Stimulated activated CD4-positive, alpha-beta T cell treated with anti-CD3 and anti-CD28 coated beads, Interleukin-4, amount 100 ng/mL, for 4 hours (primary cell): ENCODE results near the gene MAGEB16.

Experiments used
- DNase-seq, 2 experiments: peaks; one replicate each; pipeline ENCODE4 v3.0.0-alpha.2; 2020

Gene MAGEB16

DNA sequence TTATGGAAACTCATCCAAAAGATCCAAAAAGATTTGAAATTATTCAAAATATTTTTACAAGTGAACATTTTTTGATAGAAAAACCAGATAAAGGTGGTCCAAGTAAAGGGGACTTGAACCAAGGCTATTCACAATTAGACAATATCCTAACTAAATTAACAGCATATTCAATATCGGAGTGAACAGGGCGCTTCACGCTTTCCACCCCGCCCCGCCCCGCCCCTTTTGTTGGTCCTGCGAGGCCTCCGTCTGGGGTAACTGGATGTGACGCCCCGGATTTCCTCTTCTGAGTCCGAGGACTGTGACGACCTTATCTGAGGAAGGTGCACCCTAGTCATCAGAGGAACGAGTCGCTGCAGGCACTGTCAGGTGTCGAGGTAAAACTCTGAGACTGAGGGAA, at the start of gene MAGEB16:
Gene MAGEB16, plus strand, starts transcription at position 301 of the 400 bp plus-strand sequence. CDS start 3,855 bp downstream, outside the sequence.
- DNase-seq: no peak

GRCh38 chrX:35773958-35774564, 24.1 kb upstream of the MAGEB16 start:
- no peak for DNase-seq

- no peak for DNase-seq
Measured at GRCh38 chrX:35785075-35785474, 13.1 kb upstream of the MAGEB16 start.

- DNase-seq: no peak
Measured at GRCh38 chrX:35786271-35786670, 11.9 kb upstream of the MAGEB16 start.

GRCh38 chrX:35787867-35788266, 10.3 kb upstream of the MAGEB16 start:
- no peak for DNase-seq

GRCh38 chrX:35800474-35800873, 2.3 kb downstream of the MAGEB16 start:
- no peak for DNase-seq

- DNase-seq: no peak
Measured at GRCh38 chrX:35809781-35810180, 11.6 kb downstream of the MAGEB16 start.

- no peak for DNase-seq
Measured at GRCh38 chrX:35819241-35819640, 21.1 kb downstream of the MAGEB16 start.

GRCh38 chrX:35826503-35826902, 28.4 kb downstream of the MAGEB16 start:
- no peak for DNase-seq

DNA sequence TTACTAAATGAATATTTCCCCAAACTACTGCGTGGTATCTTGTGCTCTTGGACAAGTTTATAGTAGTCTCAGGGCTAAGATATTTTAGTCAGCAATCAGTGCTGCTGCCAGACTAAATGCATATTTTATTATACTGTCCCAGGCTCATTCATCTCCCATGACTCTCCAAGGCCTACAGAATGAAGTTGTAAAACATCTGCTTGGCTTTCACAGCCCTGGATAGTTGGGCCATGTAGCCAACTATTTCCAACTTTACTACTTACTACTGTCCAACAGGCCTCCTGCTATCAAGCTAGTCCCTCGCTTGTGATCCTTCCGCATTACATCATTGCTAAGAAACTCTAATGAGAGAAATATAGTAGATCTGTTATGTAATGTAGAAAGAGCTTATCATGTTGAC, 31.4 kb downstream of the MAGEB16 start:
- no peak for DNase-seq

DNA sequence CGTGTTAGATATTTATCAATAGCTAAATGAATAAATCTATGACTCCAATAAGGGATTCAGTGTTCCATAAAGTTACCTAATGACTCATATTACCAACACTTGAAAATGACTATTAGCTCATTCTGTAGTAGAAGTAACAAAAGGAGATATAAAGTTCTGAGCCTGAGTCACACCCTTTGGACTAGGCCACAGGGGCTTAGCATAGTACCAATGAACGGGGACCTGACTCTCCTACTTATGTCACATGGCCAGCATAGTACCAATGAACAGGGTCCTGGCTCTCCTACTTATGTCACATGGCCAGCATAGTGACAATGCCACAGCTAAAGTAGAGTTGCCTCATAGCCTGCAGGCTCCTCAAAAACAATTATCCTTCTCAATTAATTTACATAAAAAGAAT, 43.7 kb downstream of the MAGEB16 start:
- no peak for DNase-seq

DNA sequence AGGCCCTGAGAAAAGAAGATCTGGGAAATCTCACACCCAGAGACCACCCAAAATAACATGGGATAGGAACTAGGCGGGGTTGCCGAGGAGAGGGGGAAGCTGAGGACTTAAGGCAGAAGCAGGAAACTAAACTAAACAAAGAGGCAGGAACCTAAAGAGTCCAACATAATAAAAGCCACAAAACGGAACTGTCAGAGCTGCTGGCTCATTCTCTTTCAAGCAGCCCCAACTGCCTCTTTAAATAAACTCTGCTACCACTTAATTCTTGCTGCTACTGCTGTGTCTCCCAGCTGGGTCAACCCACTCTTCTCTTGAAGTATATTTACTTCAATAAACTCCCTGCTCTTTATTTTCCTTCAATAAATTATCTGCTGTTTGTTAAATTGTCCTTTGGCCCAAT, 44.5 kb downstream of the MAGEB16 start:
- DNase-seq: no peak

DNA sequence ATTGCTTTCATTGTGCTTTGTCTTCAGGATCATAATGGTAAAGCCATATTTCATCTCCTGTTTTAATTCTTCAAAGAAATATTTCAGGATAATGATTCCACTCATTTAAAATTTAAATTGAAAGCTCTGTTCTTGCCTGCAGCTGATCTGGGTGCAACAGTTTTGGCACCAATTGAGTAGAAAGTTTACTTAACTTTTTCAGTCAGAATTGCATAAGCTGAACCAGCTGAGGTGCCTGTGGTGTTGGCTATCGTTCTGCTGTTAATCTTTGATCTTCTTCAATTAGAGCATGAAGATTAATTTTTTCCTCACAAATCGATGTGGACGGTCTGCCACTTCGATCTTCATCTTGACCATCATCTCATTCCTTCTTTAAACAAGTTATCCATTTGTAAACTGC, 49.6 kb downstream of the MAGEB16 start:
- DNase-seq: no peak
